HG03460 (cell line): Measurements from ENCODE around the gene IPO11.
A peak's percentile ranks its signal among the peaks of the same experiment; 100 is the strongest.

Experiments used
- ATAC-seq: cut with Tn5 transposase; IDR thresholded peaks from one replicate; pipeline ENCODE4 v1.9.1; 2021; ENCODE audit not compliant: unreplicated experiment

Gene IPO11

GRCh38 chr5:62412549-62413329 is at the start of gene IPO11:
IPO11 (plus strand) TSS chr5:62412763; CDS start chr5:62437280, 24,517 bp downstream.
- peak; percentile 96 for ATAC-seq

- no peak for ATAC-seq
These were observed 43.5 kb upstream of the IPO11 start for GRCh38 chr5:62369039-62369438.

DNA sequence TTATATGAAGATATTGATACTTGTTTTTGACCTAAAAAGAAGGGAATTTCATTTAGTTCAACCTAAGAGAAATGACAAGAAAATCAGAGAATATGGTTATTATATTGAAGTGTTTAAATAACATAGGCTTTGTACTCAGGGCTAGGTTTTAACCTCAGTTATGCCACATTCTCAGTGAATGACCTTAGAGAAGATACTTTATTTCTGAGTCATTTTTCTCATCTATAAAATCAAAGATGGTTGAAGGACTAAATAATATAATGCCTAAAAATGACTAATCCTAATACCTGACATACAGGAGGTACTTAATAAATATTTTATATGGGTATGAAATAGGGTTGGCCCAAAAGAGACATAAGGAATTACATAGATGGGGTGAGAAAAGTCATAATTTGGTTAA is 41.2 kb upstream of the IPO11 start:
- no peak for ATAC-seq

DNA sequence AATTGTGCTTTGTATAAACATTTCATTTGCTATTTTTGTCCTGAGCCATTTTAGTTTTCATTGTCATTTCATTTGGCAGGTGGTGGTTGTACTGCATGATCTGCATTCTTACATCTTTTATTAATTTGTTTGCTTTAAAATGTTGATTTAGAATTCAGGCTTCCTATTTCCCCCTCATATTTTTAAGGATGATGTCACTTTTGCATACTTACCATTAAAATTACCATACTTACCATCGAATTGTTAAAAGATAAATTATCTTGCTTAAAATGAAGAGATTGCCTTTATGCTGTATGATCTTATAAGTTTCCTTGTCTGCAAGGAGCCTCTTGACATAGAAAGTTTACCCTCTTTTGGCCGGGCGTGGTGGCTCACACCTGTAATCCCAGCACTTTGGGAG is 40.0 kb upstream of the IPO11 start:
- ATAC-seq = no peak

- ATAC-seq = no peak
These were observed 39.2 kb upstream of the IPO11 start for GRCh38 chr5:62373382-62373781.

DNA sequence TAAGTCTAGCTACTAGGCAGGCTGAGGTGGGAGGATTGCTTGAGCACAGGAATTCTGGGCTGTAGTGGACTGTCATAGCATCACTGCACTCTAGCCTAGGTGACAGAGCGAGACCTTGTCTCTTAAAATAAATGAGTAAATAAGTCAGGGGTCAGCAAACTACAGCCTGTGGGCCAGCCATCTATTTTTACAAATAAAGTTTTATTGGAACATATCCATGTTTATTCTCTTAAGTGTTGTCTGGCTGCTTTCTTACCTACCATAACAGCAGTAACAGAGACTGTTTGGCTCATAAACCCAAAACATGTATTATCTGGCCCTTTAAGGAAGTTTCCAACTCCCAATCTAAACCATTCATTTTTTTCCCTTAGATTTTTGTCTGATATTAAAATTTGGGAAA is 38.5 kb upstream of the IPO11 start:
- ATAC-seq = no peak

DNA sequence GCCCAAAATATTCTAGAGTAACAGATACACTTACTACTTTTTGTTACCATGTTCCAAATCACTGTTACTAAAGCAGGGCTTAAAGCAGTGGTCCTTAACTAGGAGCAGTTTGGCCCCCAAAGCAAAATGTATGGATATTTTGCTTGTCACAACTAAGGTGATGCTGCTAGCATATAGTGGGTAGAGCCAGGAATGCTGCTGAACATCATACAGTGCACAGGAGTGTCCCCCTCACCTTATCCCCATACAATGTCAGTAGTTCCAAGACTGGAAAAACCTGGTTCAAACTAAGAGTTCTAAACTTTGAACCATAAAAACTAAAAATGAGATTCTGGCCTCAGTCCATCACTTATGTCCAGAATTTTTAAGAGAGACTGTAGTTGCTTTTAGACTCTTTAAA is 36.9 kb upstream of the IPO11 start:
- no peak for ATAC-seq

- ATAC-seq = no peak
These were observed 36.5 kb upstream of the IPO11 start for GRCh38 chr5:62376064-62376463.

GRCh38 chr5:62385131-62385530 is 27.4 kb upstream of the IPO11 start:
- no peak for ATAC-seq

DNA sequence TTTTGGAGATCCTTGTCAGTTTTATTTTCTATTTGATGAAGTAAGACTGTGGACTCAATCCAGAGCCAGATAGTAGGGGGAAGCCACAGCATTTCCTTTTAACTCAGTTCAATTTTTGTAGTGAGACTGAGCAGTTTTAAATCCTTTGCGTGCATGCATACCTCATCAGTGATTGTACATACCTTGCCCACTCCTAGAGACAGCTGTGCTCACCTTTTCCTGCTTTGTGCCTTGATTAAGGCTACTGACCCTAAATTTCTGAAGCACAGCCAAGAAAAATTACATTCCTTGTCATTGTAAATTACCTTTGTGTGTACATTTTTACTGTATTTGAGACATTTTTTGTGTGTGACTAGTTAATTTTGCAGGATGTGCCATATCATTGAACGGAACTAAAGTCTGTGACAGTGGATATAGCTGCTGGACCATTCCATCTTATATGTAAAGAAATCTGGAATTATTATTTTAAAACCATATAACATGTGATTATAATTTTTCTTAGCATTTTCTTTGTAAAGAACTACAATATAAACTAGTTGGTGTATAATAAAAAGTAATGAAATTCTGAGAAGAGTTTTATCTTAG is 26.7 kb upstream of the IPO11 start:
- no peak for ATAC-seq

- ATAC-seq = no peak
These were observed 25.7 kb upstream of the IPO11 start for GRCh38 chr5:62386824-62387223.

DNA sequence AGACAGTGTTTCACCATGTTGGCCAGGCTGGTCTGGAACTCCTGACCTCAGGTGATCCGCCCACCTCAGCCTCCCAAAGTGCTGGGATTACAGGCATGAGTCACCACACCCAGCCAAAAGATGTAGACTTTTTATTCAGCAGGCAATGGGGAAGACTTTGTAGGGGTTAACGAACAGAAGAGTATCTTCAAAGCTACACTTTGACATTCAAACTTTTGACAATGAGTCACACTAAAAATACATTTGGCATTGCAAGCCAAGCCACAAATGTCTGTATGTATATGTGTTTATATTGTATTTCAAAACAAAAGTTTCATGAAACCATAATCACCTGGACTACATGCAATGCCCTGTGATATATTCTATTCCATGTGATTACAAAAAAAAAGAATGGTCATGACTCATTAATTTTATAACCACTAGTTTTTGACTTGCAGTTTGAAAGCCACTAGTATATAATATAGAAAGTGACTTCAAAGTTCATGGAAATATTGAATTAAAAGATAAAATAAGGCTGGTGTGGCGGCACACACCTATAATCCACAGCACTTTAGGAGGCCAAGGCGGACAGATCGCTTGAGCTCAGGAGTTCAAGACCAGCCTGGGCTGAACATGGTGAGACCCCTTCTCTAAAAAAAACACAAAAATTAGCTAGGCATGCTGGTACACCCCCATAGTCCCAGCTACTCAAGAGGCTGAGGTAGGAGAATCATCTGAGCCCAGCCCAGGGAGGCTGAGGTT is 17.2 kb upstream of the IPO11 start:
- ATAC-seq = no peak

- peak; percentile 96 for ATAC-seq
These were observed 8.9 kb upstream of the IPO11 start, which contains the start of gene DIMT1 for GRCh38 chr5:62403411-62404250. DIMT1 (minus strand) TSS chr5:62403905; CDS start chr5:62403772, 133 bp downstream.

DNA sequence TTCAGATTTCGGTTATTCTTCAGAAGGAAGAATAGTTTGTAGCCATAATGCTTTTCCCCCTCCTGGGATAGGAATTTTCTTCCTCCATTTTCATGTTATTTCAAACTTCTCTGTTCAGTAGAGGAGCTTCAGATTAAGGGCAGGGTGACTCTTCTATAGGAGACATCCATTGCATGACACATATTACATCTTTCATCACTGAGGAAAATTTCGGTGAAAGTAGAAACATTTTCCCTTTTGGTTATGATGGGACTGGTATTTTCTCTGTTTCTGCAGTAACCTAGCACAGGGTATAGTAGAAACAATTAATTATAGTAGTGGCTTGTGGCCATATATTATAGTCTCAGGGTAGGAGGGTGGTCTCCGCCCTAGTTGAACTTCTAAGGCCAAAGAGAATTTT is 1.1 kb downstream of the IPO11 start:
- no peak for ATAC-seq

GRCh38 chr5:62418462-62419076 is 6.0 kb downstream of the IPO11 start:
- ATAC-seq = no peak

DNA sequence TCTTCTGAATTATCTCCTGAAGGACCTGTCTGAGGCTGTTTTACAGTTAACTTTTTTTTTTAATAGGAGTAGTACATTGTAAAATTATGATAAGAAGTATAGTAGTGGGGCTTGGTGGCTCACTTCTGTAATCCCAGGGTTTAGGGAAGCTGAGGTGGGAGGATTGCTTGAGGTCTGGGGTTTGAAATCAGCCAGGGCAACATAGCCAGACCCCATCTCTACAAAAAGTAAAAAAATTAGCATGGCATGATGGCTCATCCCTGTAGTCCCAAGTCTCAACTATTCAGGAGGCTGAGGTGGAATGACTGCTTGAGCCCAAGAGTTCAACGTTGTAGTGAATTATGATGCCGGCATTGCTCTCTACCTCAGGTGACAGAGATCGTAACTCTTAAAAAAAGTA is 7.0 kb downstream of the IPO11 start:
- no peak for ATAC-seq

- no peak for ATAC-seq
These were observed 8.9 kb downstream of the IPO11 start for GRCh38 chr5:62421414-62421813.

DNA sequence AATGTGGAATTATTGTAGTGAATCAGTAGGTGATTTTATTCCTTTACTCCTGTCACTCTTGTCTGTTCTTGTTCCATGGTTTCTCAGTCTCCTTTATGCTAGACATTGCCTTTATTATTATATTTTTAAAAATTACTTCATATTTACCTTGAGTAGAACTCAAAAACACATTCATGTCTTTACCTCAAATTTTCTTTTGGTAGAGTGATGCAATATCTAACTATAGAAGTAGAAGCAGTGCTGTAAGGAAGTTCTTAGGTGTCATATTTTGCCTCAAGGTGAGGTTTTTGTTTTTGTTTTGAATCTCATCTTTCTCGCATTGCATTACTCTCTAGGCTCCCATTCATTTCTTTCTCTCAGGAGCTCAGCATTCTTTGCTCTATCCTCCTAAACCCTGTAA is 12.2 kb downstream of the IPO11 start:
- no peak for ATAC-seq

- ATAC-seq = no peak
These were observed 19.4 kb downstream of the IPO11 start for GRCh38 chr5:62431735-62432620.

DNA sequence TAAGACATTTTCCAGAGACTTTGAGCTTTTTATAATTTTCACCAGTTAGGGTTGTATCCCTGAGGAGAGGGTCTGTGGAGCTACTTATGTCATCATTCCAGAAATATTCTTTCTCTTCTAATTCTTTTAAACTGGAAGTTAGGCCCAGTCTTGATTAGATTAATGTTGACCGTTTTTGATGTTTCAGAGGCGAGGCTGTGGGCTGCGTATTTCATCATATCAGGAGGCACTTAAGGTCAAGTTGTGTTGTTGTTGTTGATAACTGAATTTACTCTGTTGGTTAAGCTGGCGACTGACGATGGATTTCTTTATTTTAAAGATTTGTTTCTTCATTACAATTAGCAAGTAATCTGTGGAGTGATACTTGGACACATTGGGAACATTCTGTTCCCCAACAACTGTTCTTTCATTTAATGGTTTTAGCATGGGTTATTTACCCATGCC is 20.1 kb downstream of the IPO11 start:
- no peak for ATAC-seq
